IMR-90 (cell line): Measurements from ENCODE around the gene WIPF2. TPM values are rescaled to one million over a fixed set of nuclear protein-coding genes. Genes with fewer than 3 reads are reported as not detected.

Source experiments
- ATAC-seq: fragments of 200-7000 bp; cut with Tn5 transposase; 2 replicates; pipeline ENCODE4 v1.9.1; 2020; ENCODE audit warnings: low read depth, mild to moderate bottlenecking, moderate library complexity
- BruUV-seq: library from RNA; stranded (reverse); fragments of 400-500 nt; replicated peaks from 2 replicates; lab custom pipeline; 2021; lab: Mats Ljungman, UMichigan
- CTCF ChIA-PET: fragments of 300-600 bp; formaldehyde crosslinking; extraction: SDS; loops from one replicate; lab custom pipeline; 2021; ENCODE audit warnings: antibody characterized with exemption; lab: Yijun Ruan, JAX
- POLR2A ChIA-PET: fragments of 300-600 bp; sonication (Branson Sonifier 250); formaldehyde crosslinking; loops from one replicate; lab custom pipeline; 2022; ENCODE audit warnings: antibody characterized with exemption; ENCODE audit not compliant: unreplicated experiment; lab: Charles Lee
- DNase-seq: peaks from one replicate; pipeline ENCODE4 v3.0.0; 2013
- H2AFZ ChIP-seq: replicated peaks from 2 replicates; pipeline ENCODE3; 2013; ENCODE audit warnings: low read length, mild to moderate bottlenecking; ENCODE audit not compliant: poor library complexity
- H2AK5ac ChIP-seq: 2 replicates; pipeline ENCODE4 v1.6.1; 2013; ENCODE audit warnings: low read depth, low read length, inconsistent platforms
- H2AK9ac ChIP-seq: replicated peaks from 2 replicates; pipeline ENCODE3; 2013; ENCODE audit warnings: mild to moderate bottlenecking, low read depth, low read length, moderate library complexity; ENCODE audit not compliant: poor library complexity
- H2BK120ac ChIP-seq: 2 replicates; pipeline ENCODE4 v1.6.1; 2013; ENCODE audit warnings: low read depth, low read length, inconsistent platforms
- H2BK15ac ChIP-seq: 3 replicates; pipeline ENCODE4 v1.6.1; 2013; ENCODE audit warnings: low read depth, low read length, inconsistent platforms
- H2BK20ac ChIP-seq: 2 replicates; pipeline ENCODE4 v1.6.1; 2013; ENCODE audit warnings: low read depth, mild to moderate bottlenecking, inconsistent platforms, low read length, moderate library complexity
- H2BK5ac ChIP-seq: 2 replicates; pipeline ENCODE4 v1.6.1; 2013; ENCODE audit warnings: mild to moderate bottlenecking, low read depth, low read length, inconsistent platforms; ENCODE audit not compliant: poor library complexity, severe bottlenecking
- H3K14ac ChIP-seq: replicated peaks from 2 replicates; pipeline ENCODE4 v1.6.1; 2013; ENCODE audit warnings: low read depth, low read length, inconsistent platforms
- H3K18ac ChIP-seq: 2 replicates; pipeline ENCODE4 v1.6.1; 2013; ENCODE audit warnings: low read depth, low read length, control low read depth
- H3K23ac ChIP-seq: 2 replicates; pipeline ENCODE4 v1.6.1; 2013; ENCODE audit warnings: low read depth, low read length, inconsistent platforms
- H3K27ac ChIP-seq: 2 replicates; pipeline ENCODE4 v1.5.1; 2013; ENCODE audit warnings: mild to moderate bottlenecking, control low read depth, low read length; ENCODE audit not compliant: insufficient read depth
- H3K27me3 ChIP-seq: 2 replicates; pipeline ENCODE4 v1.6.1; 2013; ENCODE audit warnings: low read length; ENCODE audit not compliant: control insufficient read depth, insufficient read depth
- H3K36me3 ChIP-seq: 2 replicates; pipeline ENCODE4 v1.6.1; 2013; ENCODE audit warnings: low read length, mixed read lengths; ENCODE audit not compliant: control insufficient read depth, insufficient read depth
- H3K4ac ChIP-seq: 2 replicates; pipeline ENCODE4 v1.6.1; 2013; ENCODE audit warnings: low read depth, low read length, inconsistent platforms
- H3K4me1 ChIP-seq: 2 replicates; pipeline ENCODE4 v1.6.1; 2013; ENCODE audit warnings: low read length, mixed read lengths; ENCODE audit not compliant: control insufficient read depth, insufficient read depth
- H3K4me2 ChIP-seq: 2 replicates; pipeline ENCODE4 v1.6.1; 2013; ENCODE audit warnings: low read depth, mild to moderate bottlenecking, control low read depth, low read length, moderate library complexity
- H3K4me3 ChIP-seq: 2 replicates; pipeline ENCODE4 v1.5.1; 2013; ENCODE audit warnings: low read depth, mild to moderate bottlenecking, control low read depth, low read length, moderate library complexity; ENCODE audit not compliant: insufficient read depth
- H3K56ac ChIP-seq: 2 replicates; pipeline ENCODE4 v1.6.1; 2013; ENCODE audit warnings: low read length, inconsistent platforms; ENCODE audit not compliant: insufficient read depth; ENCODE audit errors: extremely low read depth
- H3K79me1 ChIP-seq, 2 experiments: 2 replicates each; pipeline ENCODE4 v1.6.1; 2013; ENCODE audit warnings: low read length in 2 of 2, inconsistent platforms in 1 of 2, low read depth in 1 of 2
- H3K9ac ChIP-seq: 2 replicates; pipeline ENCODE4 v1.6.1; 2013; ENCODE audit warnings: low read depth, low read length, control low read depth
- H3K9me1 ChIP-seq: 2 replicates; pipeline ENCODE4 v1.6.1; 2013; ENCODE audit warnings: low read length, inconsistent platforms; ENCODE audit not compliant: insufficient read depth
- H3K9me3 ChIP-seq: 2 replicates; pipeline ENCODE4 v1.6.1; 2013; ENCODE audit warnings: low read length; ENCODE audit not compliant: control insufficient read depth, insufficient read depth
- H4K20me1 ChIP-seq: 2 replicates; pipeline ENCODE4 v1.6.1; 2013; ENCODE audit warnings: low read length, inconsistent platforms; ENCODE audit not compliant: insufficient read depth
- H4K5ac ChIP-seq: 2 replicates; pipeline ENCODE4 v1.6.1; 2013; ENCODE audit warnings: mild to moderate bottlenecking, low read depth, low read length, control low read depth
- H4K8ac ChIP-seq, 2 experiments: 2 replicates each; pipeline ENCODE4 v1.6.1; 2013; ENCODE audit warnings: low read depth in 2 of 2, low read length in 2 of 2, control low read depth in 1 of 2, inconsistent platforms in 1 of 2
- H4K91ac ChIP-seq: 2 replicates; pipeline ENCODE4 v1.6.1; 2013; ENCODE audit warnings: low read depth, low read length, inconsistent platforms; ENCODE audit not compliant: insufficient read depth
- CHD1 ChIP-seq: IDR thresholded peaks from 2 replicates; pipeline ENCODE4 v1.6.1; 2012; ENCODE audit warnings: low read depth, low read length, improper control_type of control experiment
- ELK1 ChIP-seq: fragments of 150-350 bp; IDR thresholded peaks from 2 replicates; pipeline ENCODE4 v1.6.1; 2016; ENCODE audit warnings: low read depth, mild to moderate bottlenecking, low read length, moderate library complexity, borderline replicate concordance
- FOS ChIP-seq: fragments of 150-350 bp; IDR thresholded peaks from 2 replicates; pipeline ENCODE4 v1.6.1; 2016; ENCODE audit warnings: low read depth, low read length
- MAFK ChIP-seq: IDR thresholded peaks from 2 replicates; pipeline ENCODE4 v1.6.1; 2012; ENCODE audit warnings: low read depth, low read length, improper control_type of control experiment
- MAZ ChIP-seq: IDR thresholded peaks from 2 replicates; pipeline ENCODE4 v1.6.1; 2012; ENCODE audit warnings: low read depth, mild to moderate bottlenecking, low read length, improper control_type of control experiment, moderate library complexity, borderline replicate concordance
- MXI1 ChIP-seq: IDR thresholded peaks from 2 replicates; pipeline ENCODE4 v1.6.1; 2012; ENCODE audit warnings: low read depth, mild to moderate bottlenecking, low read length, moderate library complexity, borderline replicate concordance
- NFE2L2 ChIP-seq: fragments of 150-350 bp; IDR thresholded peaks from 2 replicates; pipeline ENCODE4 v1.6.1; 2016; ENCODE audit warnings: low read depth, mild to moderate bottlenecking, low read length
- RAD21 ChIP-seq: IDR thresholded peaks from 2 replicates; pipeline ENCODE4 v1.6.1; 2012; ENCODE audit warnings: low read length, improper control_type of control experiment
- RCOR1 ChIP-seq: IDR thresholded peaks from 2 replicates; pipeline ENCODE4 v1.6.1; 2012; ENCODE audit warnings: mild to moderate bottlenecking, low read length, improper control_type of control experiment; ENCODE audit not compliant: insufficient replicate concordance
- RFX5 ChIP-seq: IDR thresholded peaks from 2 replicates; pipeline ENCODE4 v1.8.0; 2012; ENCODE audit warnings: low read depth, mild to moderate bottlenecking, low read length, moderate library complexity
- WGBS, 2 experiments: methylation state at CpG; one replicate each; pipeline versions ENCODE4 v1.1.5 to v1.1.7; 2013; ENCODE audit warnings: missing lambda C conversion rate in 2 of 2; ENCODE audit not compliant: insufficient read length in 1 of 2; ENCODE audit errors: extremely low coverage in 2 of 2; 5-methylcytosine and 5-hydroxymethylcytosine counted together
- dilution Hi-C: fragments of 300-500 bp; cut with HindIII; formaldehyde crosslinking; loops from one replicate; pipeline ENCODE4 v1.14.3; 2018; ENCODE audit warnings: low sequenced_read_pairs; ENCODE audit not compliant: unreplicated experiment
- in situ Hi-C: fragments of 300-500 bp; cut with MboI; formaldehyde crosslinking; loops from 3 replicates; pipeline ENCODE4 v1.14.3; 2019; ENCODE audit warnings: low sequenced_read_pairs, inconsistent platforms, mixed read lengths
- intact Hi-C: fragments of 100-400 bp; cut with micrococcal nuclease; formaldehyde crosslinking; loops from 2 replicates; pipeline ENCODE4 v1.10.0; 2022
- polyA plus RNA-seq, 3 experiments: library from polyadenylated mRNA; depleted of rRNA; stranded (reverse); fragments of >200 nt; gene quantifications; 2 replicates each; pipeline ENCODE4 v1.2.3, GENCODE V29; 2012; ENCODE audit warnings: low replicate concordance in 1 of 3
- total RNA-seq: library from RNA; depleted of rRNA; stranded (reverse); fragments of >200 nt; gene quantifications from 2 replicates; pipeline ENCODE4 v1.2.3, GENCODE V29; 2012
- TF ChIP-seq, protein P1 (sequence below): fragments of 150-350 bp; IDR thresholded peaks from 2 replicates; pipeline ENCODE4 v1.6.1; 2017; ENCODE audit warnings: mild to moderate bottlenecking, antibody characterized with exemption, low read length, low read depth
- TF ChIP-seq, protein P2 (sequence below): conservative IDR thresholded peaks from 2 replicates; pipeline ENCODE4 v1.5.1; 2012; ENCODE audit warnings: mild to moderate bottlenecking, low read depth, low read length, improper control_type of control experiment

The WIPF2 gene
- total and polyA plus RNA-seq, 2 of the 4 experiments (the other 2 are of a cell fraction): 2.0 to 8.9 TPM

DNA sequence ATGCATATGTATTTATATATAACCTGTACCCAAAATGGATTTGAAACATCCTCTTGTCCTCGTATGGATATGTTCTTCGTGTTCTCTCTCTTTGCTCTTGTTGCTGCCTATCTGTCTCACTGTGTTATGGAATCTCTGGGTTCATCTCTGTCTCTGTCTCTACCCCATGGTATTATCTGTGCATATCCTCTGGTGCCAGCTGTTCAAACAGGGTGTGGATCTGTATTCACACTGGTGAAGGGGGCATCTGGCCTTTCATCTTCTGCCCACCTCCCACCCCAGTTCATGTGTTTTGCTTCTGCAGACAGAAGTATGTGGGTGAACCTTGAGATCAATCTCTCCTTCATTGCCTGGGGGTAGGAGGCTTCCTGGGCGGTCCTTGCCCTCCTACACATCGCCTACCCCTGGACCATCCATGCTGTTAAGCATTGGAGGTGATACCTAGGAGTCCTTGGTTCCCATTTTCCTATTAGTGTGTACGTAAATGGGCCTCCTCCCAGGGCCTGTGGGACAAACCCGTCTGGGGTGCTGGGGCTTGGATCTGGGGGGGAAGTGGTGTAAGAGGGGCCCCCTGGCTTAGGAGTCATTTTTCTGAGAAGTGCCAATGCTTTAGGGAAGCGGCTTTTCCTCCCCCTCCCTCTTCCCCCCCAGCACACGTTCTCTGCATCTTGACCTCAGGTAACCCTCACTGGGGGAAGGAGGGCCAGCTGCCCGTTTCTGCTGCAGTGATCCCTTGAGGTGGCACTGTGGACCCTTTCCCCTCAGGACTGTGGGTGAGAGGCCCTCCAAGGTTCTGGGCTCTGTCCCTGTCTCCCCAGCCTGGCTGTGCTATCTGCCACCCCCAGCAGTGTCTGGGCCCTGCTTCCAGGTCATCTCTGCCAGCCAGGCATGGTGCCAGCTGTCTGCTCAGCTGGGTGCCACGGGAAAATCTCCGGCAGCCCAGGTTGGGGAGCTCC, 111.0 kb downstream of the WIPF2 start:
- peak overlapping the region; percentile 28; the same call in 1 of the 2 replicates for H3K4me2 ChIP-seq
- H2AFZ ChIP-seq: peak overlapping the region; percentile 15

More for the DNA sequence above, 111.0 kb downstream of the WIPF2 start:
- no TSS peak for BruUV-seq
- Histone ChIP-seq H3K4me1 (peaks cover 53% of the 10 kb centered on the region), H3K36me3 (peaks cover 4% of the 10 kb centered on the region), H3K79me1 (peaks cover 24 to 94% of the 10 kb centered on the region in 2 experiments), H2BK20ac (no peak overlapping the region), H4K8ac (no peak overlapping the region; a peak in 1 of 4 replicates), H2AK9ac (no peak overlapping the region), H3K9me3 (no peaks in the 10 kb centered on the region), H3K27me3 (no peaks in the 10 kb centered on the region), H3K56ac (no peak overlapping the region), H3K23ac (no peak overlapping the region), H3K4ac (no peak overlapping the region), H3K9me1 (peaks cover 34% of the 10 kb centered on the region), H2AK5ac (0 out of 2 replicates have a peak overlapping the region, but pooled peaks have one; percentile 8), H3K14ac (no peak overlapping the region), H3K27ac (no peak overlapping the region), H3K18ac (no peak overlapping the region; the same call in 1 of the 2 replicates), H2BK5ac (no peak overlapping the region), H3K4me3 (no peak overlapping the region), H4K91ac (peak overlapping the region; percentile 43; the same call in 1 of the 2 replicates), H4K20me1 (peaks cover 48% of the 10 kb centered on the region), H3K9ac (peak overlapping the region; percentile 13; the same call in 1 of the 2 replicates), H4K5ac (no peak overlapping the region; the same call in 1 of the 2 replicates), H2BK15ac (no peak overlapping the region), H2BK120ac (no peak overlapping the region)
- ATAC-seq (no peak), DNase-seq (no peak)
- in situ Hi-C loops (no loop called here), intact Hi-C loops (no loop called here), dilution Hi-C loops (no loop called here)
- TF ChIP-seq RFX5 (no peak), RCOR1 (no peak), MXI1 (no peak), CHD1 (no peak), MAFK (no peak), NFE2L2 (no peak), MAZ (no peak), ELK1 (no peak), RAD21 (no peak), FOS (no peak)
- TF ChIP-seq, protein P1, sequence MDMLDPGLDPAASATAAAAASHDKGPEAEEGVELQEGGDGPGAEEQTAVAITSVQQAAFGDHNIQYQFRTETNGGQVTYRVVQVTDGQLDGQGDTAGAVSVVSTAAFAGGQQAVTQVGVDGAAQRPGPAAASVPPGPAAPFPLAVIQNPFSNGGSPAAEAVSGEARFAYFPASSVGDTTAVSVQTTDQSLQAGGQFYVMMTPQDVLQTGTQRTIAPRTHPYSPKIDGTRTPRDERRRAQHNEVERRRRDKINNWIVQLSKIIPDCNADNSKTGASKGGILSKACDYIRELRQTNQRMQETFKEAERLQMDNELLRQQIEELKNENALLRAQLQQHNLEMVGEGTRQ: no peak
- TF ChIP-seq, protein P2, sequence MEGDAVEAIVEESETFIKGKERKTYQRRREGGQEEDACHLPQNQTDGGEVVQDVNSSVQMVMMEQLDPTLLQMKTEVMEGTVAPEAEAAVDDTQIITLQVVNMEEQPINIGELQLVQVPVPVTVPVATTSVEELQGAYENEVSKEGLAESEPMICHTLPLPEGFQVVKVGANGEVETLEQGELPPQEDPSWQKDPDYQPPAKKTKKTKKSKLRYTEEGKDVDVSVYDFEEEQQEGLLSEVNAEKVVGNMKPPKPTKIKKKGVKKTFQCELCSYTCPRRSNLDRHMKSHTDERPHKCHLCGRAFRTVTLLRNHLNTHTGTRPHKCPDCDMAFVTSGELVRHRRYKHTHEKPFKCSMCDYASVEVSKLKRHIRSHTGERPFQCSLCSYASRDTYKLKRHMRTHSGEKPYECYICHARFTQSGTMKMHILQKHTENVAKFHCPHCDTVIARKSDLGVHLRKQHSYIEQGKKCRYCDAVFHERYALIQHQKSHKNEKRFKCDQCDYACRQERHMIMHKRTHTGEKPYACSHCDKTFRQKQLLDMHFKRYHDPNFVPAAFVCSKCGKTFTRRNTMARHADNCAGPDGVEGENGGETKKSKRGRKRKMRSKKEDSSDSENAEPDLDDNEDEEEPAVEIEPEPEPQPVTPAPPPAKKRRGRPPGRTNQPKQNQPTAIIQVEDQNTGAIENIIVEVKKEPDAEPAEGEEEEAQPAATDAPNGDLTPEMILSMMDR: no peak
- ChIA-PET POLR2A (no interaction called here), CTCF (interaction anchor here (0.9 kb wide), 1 partner anchor 45 kb away, joined by 3 read pairs; no protein-coding TSS in a partner anchor)
- WGBS, 2 experiments: no CpG with 5 or more reads among the region's 11 CpGs
